GM19099 (cell line): Measurements from ENCODE around the gene SUV39H1.

Experiments
- POLR2A ChIP-seq: IDR thresholded peaks from 3 replicates; pipeline ENCODE4 v1.6.1; 2011; ENCODE audit warnings: low read depth; ENCODE audit not compliant: insufficient read length; ENCODE audit errors: extremely low read depth

SUV39H1 gene

GRCh38 chrX:48696301-48696908 lies at the start of gene SUV39H1:
SUV39H1 (plus strand) TSS chrX:48696734; CDS start chrX:48696785, 51 bp downstream.
- TF ChIP-seq POLR2A = peak; percentile 72

GRCh38 chrX:48648336-48648751 lies 48.2 kb upstream of the SUV39H1 start:
- TF ChIP-seq POLR2A = no peak

- TF ChIP-seq POLR2A = no peak
Observed at GRCh38 chrX:48649102-48649501, 47.4 kb upstream of the SUV39H1 start.

GRCh38 chrX:48663241-48663640 lies 33.3 kb upstream of the SUV39H1 start:
- no peak for TF ChIP-seq POLR2A

- TF ChIP-seq POLR2A = no peak
Observed at GRCh38 chrX:48664156-48664555, 32.4 kb upstream of the SUV39H1 start.

GRCh38 chrX:48665991-48666390 lies 30.5 kb upstream of the SUV39H1 start:
- no peak for TF ChIP-seq POLR2A

GRCh38 chrX:48666649-48667048 lies 29.9 kb upstream of the SUV39H1 start:
- TF ChIP-seq POLR2A = no peak

- no peak for TF ChIP-seq POLR2A
Observed at GRCh38 chrX:48667509-48667908, 29.0 kb upstream of the SUV39H1 start.

- peak; percentile 74 for TF ChIP-seq POLR2A
Observed at GRCh38 chrX:48676106-48676892, 20.2 kb upstream of the SUV39H1 start.

- no peak for TF ChIP-seq POLR2A
Observed at GRCh38 chrX:48676893-48677270, 19.7 kb upstream of the SUV39H1 start.

- no peak for TF ChIP-seq POLR2A
Observed at GRCh38 chrX:48677516-48677915, 19.0 kb upstream of the SUV39H1 start.

- no peak for TF ChIP-seq POLR2A
Observed at GRCh38 chrX:48681539-48682183, 14.9 kb upstream of the SUV39H1 start.

- TF ChIP-seq POLR2A = peak; percentile 67
Observed at GRCh38 chrX:48683411-48683982, 13.0 kb upstream of the SUV39H1 start, which contains the start of gene WAS. WAS (plus strand) TSS chrX:48683799; CDS start chrX:48683854, 55 bp downstream.

GRCh38 chrX:48684134-48684533 lies 12.4 kb upstream of the SUV39H1 start:
- no peak for TF ChIP-seq POLR2A

GRCh38 chrX:48685416-48685815 lies 11.1 kb upstream of the SUV39H1 start:
- TF ChIP-seq POLR2A = no peak

- TF ChIP-seq POLR2A = no peak
Observed at GRCh38 chrX:48688531-48689150, 7.9 kb upstream of the SUV39H1 start.
